ENCODE measurements around the gene SPTB.

The SPTB gene

GRCh38 chr14:64708148-64709004 lies 171.3 kb downstream of the SPTB start:
- DNase-seq (ENCODE audit: low read depth): no peak

GRCh38 chr14:64707661-64708060 lies 172.0 kb downstream of the SPTB start:
- DNase-seq (ENCODE audit: low read depth): no peak

GRCh38 chr14:64706593-64707193 lies 173.0 kb downstream of the SPTB start:
- no peak for DNase-seq (ENCODE audit: low read depth)

DNA sequence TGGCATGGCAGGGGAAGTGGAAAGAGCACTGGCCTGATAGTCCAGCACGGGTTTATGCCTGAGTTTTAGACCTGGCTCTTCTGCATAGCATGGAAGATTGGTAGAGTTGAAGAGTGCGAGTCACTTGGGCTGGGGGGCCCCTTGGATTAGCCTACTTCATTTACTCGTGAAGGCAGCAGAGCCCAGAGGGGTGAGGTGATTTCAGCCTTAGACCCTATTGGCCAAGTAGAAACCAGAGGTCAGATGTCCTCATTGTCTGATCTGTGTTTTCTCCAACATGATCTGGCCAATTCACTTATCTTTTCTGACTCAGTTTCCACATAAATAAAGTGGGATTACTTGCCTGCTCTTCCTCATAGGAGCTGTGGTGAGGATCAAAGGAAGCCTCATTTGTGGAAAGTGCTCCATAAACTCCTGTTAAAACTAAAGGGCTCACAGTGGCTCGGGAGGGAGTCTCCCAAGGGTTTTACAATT lies 173.6 kb downstream of the SPTB start:
- DNase-seq (ENCODE audit: low read depth): no peak

DNA sequence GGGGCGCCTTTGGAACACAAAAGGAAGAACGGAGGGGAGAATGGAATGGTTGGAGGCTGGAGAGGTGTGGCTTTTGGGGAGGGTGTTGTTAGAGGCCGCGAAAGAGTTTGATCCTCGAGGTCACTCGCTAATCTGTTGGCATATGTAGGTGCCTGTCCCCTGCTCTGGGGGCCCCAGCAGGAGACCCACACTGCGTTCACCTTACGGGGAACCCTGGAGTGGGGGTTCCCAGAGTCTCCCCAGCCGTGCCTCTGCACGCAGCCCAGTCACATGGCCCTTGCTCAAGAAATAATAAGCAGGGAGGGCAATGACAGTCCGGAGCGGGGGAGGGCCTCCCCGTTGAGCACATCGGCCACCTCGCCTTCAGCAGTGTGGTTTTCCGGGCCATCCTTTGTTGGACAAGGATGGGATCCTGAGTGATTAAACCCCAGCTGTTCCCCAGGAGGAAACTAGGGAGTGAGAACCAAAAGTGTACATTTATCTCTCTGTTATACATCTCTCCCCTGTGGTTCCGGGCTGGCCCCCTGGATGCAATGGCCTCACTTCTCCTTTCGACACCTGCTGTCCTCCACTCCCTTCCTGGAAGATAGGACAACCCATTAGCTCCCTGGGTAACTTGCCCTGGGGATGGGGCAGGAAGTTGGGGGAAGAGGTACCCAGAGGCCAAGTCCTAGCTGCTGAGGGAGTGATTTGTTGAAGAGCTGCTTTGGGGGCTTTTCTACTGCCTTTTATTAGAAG lies 174.2 kb downstream of the SPTB start:
- no peak for DNase-seq (ENCODE audit: low read depth)

- no peak for DNase-seq (ENCODE audit: low read depth)
These were observed 174.8 kb downstream of the SPTB start for GRCh38 chr14:64704743-64705380.

GRCh38 chr14:64704143-64704742 lies 175.5 kb downstream of the SPTB start, which contains the start of gene PLEKHG3:
Gene PLEKHG3 (plus strand): TSS chr14:64704424. CDS start chr14:64727632, 23,208 bp downstream.
- DNase-seq (ENCODE audit: low read depth): no peak

DNA sequence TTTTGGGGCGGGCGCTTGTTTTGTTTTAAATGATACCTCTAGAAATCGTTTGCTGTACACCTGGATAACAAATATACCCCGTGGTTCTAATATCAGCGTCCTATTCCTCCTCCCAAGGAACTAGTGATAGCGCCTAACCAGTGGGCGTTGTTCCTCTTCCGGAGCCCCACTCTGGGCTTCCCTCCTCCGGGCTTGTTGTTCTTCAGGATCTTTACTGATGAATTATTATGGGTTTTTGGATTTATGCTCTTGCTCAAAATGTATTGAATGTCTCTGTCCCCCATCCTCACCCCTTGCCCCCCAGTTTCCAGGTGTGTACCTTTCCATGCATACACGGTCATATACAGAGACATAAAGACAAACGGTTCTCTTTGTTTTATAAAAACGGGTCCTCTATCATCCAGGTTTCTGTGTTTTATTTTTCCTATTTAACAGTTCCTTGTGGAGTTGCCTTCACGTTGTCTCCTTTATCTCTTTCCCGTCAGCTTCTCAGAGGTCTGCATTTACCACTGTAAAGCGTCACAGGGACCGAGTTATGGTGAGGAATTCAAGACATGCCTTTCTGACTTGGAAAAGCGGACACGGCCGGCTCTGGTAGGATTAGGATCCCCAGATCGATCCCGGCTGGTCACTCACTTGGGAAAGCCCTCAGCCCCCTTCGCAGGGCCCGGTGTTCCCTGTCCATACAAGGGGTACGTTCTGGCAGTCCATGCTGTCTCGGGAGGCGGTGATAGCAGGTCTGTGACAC lies 176.1 kb downstream of the SPTB start:
- DNase-seq (ENCODE audit: low read depth): no peak

- no peak for DNase-seq (ENCODE audit: low read depth)
These were observed 177.0 kb downstream of the SPTB start for GRCh38 chr14:64702493-64703394.

GRCh38 chr14:64701660-64702059 lies 178.0 kb downstream of the SPTB start:
- no peak for DNase-seq (ENCODE audit: low read depth)

- DNase-seq (ENCODE audit: low read depth): no peak
These were observed 178.8 kb downstream of the SPTB start for GRCh38 chr14:64700894-64701293.

GRCh38 chr14:64700290-64700689 lies 179.4 kb downstream of the SPTB start:
- DNase-seq (ENCODE audit: low read depth): no peak

DNA sequence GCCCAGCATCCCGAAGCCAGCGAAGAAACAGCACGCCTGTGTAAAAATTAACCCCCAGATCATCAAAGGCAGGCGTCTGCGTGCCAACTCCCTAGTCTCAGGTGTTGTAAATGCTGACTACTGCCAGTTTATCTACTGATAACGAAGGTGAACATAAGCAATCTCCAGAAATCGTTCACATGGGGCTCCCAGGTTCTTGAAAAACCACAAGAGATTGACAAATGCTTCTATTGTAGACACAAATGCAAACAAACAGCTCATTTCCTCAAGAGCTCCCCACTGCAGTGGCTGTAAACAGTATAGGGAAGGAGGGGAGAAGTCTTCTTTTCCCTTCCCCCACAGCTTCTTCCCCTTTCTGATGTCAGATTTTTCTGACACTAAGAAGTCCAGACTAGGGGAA lies 180.8 kb downstream of the SPTB start:
- DNase-seq (ENCODE audit: low read depth): no peak

- no peak for DNase-seq (ENCODE audit: low read depth)
These were observed 183.3 kb downstream of the SPTB start for GRCh38 chr14:64696355-64696857.
